AG04450 (cell line): ENCODE measurements around the gene PPP1R26. TPM values are rescaled to one million over a fixed set of nuclear protein-coding genes. Genes with fewer than 3 reads are reported as not detected.

Experiments
- CTCF ChIA-PET: fragments of 300-600, 350-600 bp; formaldehyde crosslinking; extraction: SDS; loops from one replicate; lab custom pipeline; 2022; ENCODE audit warnings: antibody characterized with exemption, inconsistent platforms; lab: Charles Lee
- POLR2A ChIA-PET: fragments of 350-600 bp; formaldehyde crosslinking; extraction: SDS; loops from one replicate; lab custom pipeline; 2021; ENCODE audit warnings: antibody characterized with exemption, inconsistent platforms; lab: Yijun Ruan, JAX
- DNase-seq: peaks from one replicate; pipeline ENCODE4 v3.0.0-alpha.2; 2011; ENCODE audit warnings: low read depth, low spot score
- H3K27ac ChIP-seq: one replicate; pipeline ENCODE4 v1.5.1; 2012; ENCODE audit warnings: low read depth, low read length, control low read depth
- H3K27me3 ChIP-seq: one replicate; pipeline ENCODE4 v1.6.0; 2012; ENCODE audit warnings: low read length; ENCODE audit not compliant: control insufficient read depth, insufficient read depth
- H3K4me3 ChIP-seq: 2 replicates; pipeline ENCODE4 v1.5.1; 2011; ENCODE audit warnings: mild to moderate bottlenecking, low read depth, low read length, control low read depth
- H3K9me3 ChIP-seq: 2 replicates; pipeline ENCODE4 v1.5.1; 2012; ENCODE audit warnings: low read length; ENCODE audit not compliant: control insufficient read depth, insufficient read depth
- CTCF ChIP-seq: IDR thresholded peaks from 2 replicates; pipeline ENCODE4 v1.5.1; 2011; ENCODE audit warnings: low read depth, low read length, control low read depth, inconsistent platforms
- polyA plus RNA-seq: library from polyadenylated mRNA; depleted of rRNA; stranded (reverse); fragments of >200 nt; gene quantifications from 2 replicates; pipeline ENCODE4 v1.2.3, GENCODE V29; 2011

The PPP1R26 gene
- polyA plus RNA-seq, 1 experiment: 3.3 TPM

GRCh38 chr9:135486267-135487065 lies 6.9 kb downstream of the PPP1R26 start:
- TF ChIP-seq CTCF: no peak
- POLR2A ChIA-PET: no interaction called here
- CTCF ChIA-PET: no interaction called here
- Histone ChIP-seq H3K9me3 (no peaks in the 10 kb centered on the region), H3K27me3 (no peaks in the 10 kb centered on the region), H3K27ac (no peak overlapping the region), H3K4me3 (no peak overlapping the region)
- no peak for DNase-seq

GRCh38 chr9:135487281-135488012 lies 7.9 kb downstream of the PPP1R26 start:
- TF ChIP-seq CTCF: no peak
- no peak for DNase-seq
- POLR2A ChIA-PET: interaction anchor here (0.6 kb wide), 1 partner anchor 8 kb away, joined by 4 read pairs; no protein-coding TSS in a partner anchor
- no peak overlapping the region for H3K4me3 ChIP-seq
- no peaks in the 10 kb centered on the region for H3K9me3 ChIP-seq
- no peak overlapping the region for H3K27ac ChIP-seq
- no peaks in the 10 kb centered on the region for H3K27me3 ChIP-seq
- CTCF ChIA-PET: no interaction called here

GRCh38 chr9:135488013-135488330 lies 8.4 kb downstream of the PPP1R26 start:
- no peak for TF ChIP-seq CTCF
- no peaks in the 10 kb centered on the region for H3K27me3 ChIP-seq
- POLR2A ChIA-PET: no interaction called here
- CTCF ChIA-PET: no interaction called here
- no peak overlapping the region for H3K27ac ChIP-seq
- DNase-seq: no peak
- no peaks in the 10 kb centered on the region for H3K9me3 ChIP-seq
- no peak overlapping the region for H3K4me3 ChIP-seq

- no peak for TF ChIP-seq CTCF
- Histone ChIP-seq H3K9me3 (no peaks in the 10 kb centered on the region), H3K4me3 (no peak overlapping the region), H3K27ac (no peak overlapping the region), H3K27me3 (no peaks in the 10 kb centered on the region)
- no peak for DNase-seq
- ChIA-PET POLR2A (no interaction called here), CTCF (no interaction called here)
Observed at GRCh38 chr9:135488527-135488926, 8.9 kb downstream of the PPP1R26 start.

GRCh38 chr9:135489188-135489906 lies 9.8 kb downstream of the PPP1R26 start:
- Histone ChIP-seq H3K27ac (no peak overlapping the region), H3K4me3 (no peak overlapping the region), H3K9me3 (no peaks in the 10 kb centered on the region), H3K27me3 (no peaks in the 10 kb centered on the region)
- POLR2A ChIA-PET: no interaction called here
- no peak for TF ChIP-seq CTCF
- CTCF ChIA-PET: no interaction called here
- DNase-seq: no peak
